Measurements from ENCODE around the gene CFAP141.
"Not testable (repeated sequence)": the region's sequence is repeated elsewhere in the genome, so short reads cannot be mapped to it uniquely, and the experiment has no call there.

The CFAP141 gene

GRCh38 chr1:154212083-154212482, 6.0 kb upstream of the CFAP141 start:
- Histone ChIP-seq H3K27me3 (ENCODE audit: insufficient read depth, poor library complexity, severe bottlenecking) (no peaks in the 10 kb centered on the region), H3K4me1 (ENCODE audit: insufficient read depth, poor library complexity, severe bottlenecking) (peaks cover 12% of the 10 kb centered on the region), H3K9me3 (ENCODE audit: severe bottlenecking) (no peaks in the 10 kb centered on the region), H3K27ac (ENCODE audit: poor library complexity, severe bottlenecking) (no peak overlapping the region), H3K4me3 (ENCODE audit: severe bottlenecking) (no peak overlapping the region), H3K36me3 (ENCODE audit: low read depth) (peaks cover 86% of the 10 kb centered on the region)
- ATAC-seq (ENCODE audit: low read depth) = no peak
- no peak for DNase-seq (ENCODE audit: low spot score)
- TF ChIP-seq, protein P1, sequence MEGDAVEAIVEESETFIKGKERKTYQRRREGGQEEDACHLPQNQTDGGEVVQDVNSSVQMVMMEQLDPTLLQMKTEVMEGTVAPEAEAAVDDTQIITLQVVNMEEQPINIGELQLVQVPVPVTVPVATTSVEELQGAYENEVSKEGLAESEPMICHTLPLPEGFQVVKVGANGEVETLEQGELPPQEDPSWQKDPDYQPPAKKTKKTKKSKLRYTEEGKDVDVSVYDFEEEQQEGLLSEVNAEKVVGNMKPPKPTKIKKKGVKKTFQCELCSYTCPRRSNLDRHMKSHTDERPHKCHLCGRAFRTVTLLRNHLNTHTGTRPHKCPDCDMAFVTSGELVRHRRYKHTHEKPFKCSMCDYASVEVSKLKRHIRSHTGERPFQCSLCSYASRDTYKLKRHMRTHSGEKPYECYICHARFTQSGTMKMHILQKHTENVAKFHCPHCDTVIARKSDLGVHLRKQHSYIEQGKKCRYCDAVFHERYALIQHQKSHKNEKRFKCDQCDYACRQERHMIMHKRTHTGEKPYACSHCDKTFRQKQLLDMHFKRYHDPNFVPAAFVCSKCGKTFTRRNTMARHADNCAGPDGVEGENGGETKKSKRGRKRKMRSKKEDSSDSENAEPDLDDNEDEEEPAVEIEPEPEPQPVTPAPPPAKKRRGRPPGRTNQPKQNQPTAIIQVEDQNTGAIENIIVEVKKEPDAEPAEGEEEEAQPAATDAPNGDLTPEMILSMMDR (IDR thresholded peaks at IDR 0.05; ENCODE audit: poor library complexity, severe bottlenecking) = no peak

DNA sequence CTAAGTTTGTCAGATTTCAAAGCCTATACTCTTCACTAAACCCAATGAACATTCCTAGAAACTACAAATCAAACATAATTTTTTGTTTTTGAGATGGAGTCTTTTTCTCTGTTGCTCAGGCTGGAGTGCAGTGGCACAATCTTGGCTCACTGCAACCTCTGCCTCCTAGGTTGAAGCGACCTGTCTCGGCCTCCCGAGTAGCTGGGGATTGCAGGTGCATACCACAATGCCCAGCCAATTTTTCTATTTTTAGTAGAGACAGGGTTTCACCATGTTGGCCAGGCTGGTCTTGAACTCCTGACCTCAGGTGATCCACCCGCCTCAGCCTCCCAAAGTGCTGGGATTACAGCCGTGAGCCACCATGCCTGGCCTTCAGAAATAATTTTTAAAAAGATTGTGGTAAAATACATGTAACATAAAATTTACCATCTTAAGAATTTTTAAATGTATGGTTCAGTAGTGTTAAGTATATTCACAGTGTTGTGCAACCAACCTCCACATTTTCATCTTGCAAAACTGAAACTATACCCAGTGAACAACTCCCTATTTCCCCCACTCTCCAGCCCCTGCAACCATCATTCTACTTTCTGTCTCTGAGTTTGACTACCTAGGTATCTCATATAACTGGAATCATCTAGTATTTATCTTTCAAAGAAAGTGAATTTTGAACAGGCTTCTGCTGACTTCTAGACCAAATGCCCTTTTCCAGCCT, 2.7 kb upstream of the CFAP141 start:
- H3K36me3 ChIP-seq (ENCODE audit: low read depth) = peaks cover 72% of the 10 kb centered on the region
- H3K9me3 ChIP-seq (ENCODE audit: severe bottlenecking) = no peaks in the 10 kb centered on the region
- ATAC-seq (ENCODE audit: low read depth) (no peak), DNase-seq (ENCODE audit: low spot score) (no peak)
- peaks cover 6% of the 10 kb centered on the region for H3K4me1 ChIP-seq (ENCODE audit: insufficient read depth, poor library complexity, severe bottlenecking)
- no peaks in the 10 kb centered on the region for H3K27me3 ChIP-seq (ENCODE audit: insufficient read depth, poor library complexity, severe bottlenecking)
- no peak overlapping the region for H3K27ac ChIP-seq (ENCODE audit: poor library complexity, severe bottlenecking)
- TF ChIP-seq, protein P1 (IDR thresholded peaks at IDR 0.05; ENCODE audit: poor library complexity, severe bottlenecking) = no peak
- no peak overlapping the region for H3K4me3 ChIP-seq (ENCODE audit: severe bottlenecking)

DNA sequence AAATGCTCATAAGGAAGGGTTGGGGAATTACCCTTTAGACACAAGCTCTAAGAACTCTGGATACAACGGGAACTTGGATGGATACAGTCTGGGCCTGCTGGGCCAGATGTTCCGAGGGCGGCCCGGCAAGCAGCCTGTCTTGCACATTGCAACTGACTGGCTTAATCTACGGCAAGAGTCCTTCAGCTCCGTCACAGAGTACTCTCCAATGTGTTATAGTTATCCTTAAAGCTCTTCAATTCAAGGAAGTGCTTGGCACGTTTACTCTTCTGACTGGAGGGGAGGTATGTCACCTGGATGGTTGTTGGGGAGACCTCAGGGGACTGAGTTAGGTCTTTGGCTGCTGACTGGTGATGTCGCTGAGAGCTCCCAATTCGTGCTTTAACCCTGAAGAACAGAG, 1.1 kb upstream of the CFAP141 start:
- H3K27ac ChIP-seq (ENCODE audit: poor library complexity, severe bottlenecking) = no peak overlapping the region
- no peak for DNase-seq (ENCODE audit: low spot score)
- peaks cover 56% of the 10 kb centered on the region for H3K36me3 ChIP-seq (ENCODE audit: low read depth)

DNA sequence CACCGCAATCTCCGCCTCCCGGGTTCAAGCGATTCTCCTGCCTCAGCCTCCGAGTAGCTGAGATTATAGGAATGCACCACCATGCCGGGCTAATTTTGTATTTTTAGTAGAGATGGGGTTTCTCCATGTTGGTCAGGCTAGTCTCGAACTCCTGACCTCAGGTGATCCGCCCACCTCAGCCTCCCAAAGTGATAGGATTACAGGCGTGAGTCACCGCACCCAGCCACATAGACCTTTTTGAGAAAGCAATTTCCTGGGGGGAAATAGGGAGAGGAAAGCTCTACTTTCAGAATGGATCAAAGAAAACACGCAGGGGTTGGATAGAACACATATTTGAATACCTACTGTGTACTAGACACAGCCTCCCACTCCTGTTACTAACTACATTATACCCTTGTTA, 355 bp downstream of the CFAP141 start:
- DNase-seq (ENCODE audit: low spot score); H3K9me3 ChIP-seq (ENCODE audit: severe bottlenecking); H3K4me1 ChIP-seq (ENCODE audit: insufficient read depth, poor library complexity, severe bottlenecking); H3K4me3 ChIP-seq (ENCODE audit: severe bottlenecking); H3K27ac ChIP-seq (ENCODE audit: poor library complexity, severe bottlenecking); H3K27me3 ChIP-seq (ENCODE audit: insufficient read depth, poor library complexity, severe bottlenecking): not testable (repeated sequence)
- peak; percentile 35; the same call in 2 of the 3 replicates for ATAC-seq (ENCODE audit: low read depth)
- peaks cover 43% of the 10 kb centered on the region for H3K36me3 ChIP-seq (ENCODE audit: low read depth)

More for the DNA sequence above, 1.1 kb upstream of the CFAP141 start:
- ATAC-seq (ENCODE audit: low read depth) = no peak
- H3K9me3 ChIP-seq (ENCODE audit: severe bottlenecking) = no peaks in the 10 kb centered on the region
- H3K4me1 ChIP-seq (ENCODE audit: insufficient read depth, poor library complexity, severe bottlenecking) = no peaks in the 10 kb centered on the region
- TF ChIP-seq, protein P1 (IDR thresholded peaks at IDR 0.05; ENCODE audit: poor library complexity, severe bottlenecking) = no peak
- no peaks in the 10 kb centered on the region for H3K27me3 ChIP-seq (ENCODE audit: insufficient read depth, poor library complexity, severe bottlenecking)
- H3K4me3 ChIP-seq (ENCODE audit: severe bottlenecking) = no peak overlapping the region

DNA sequence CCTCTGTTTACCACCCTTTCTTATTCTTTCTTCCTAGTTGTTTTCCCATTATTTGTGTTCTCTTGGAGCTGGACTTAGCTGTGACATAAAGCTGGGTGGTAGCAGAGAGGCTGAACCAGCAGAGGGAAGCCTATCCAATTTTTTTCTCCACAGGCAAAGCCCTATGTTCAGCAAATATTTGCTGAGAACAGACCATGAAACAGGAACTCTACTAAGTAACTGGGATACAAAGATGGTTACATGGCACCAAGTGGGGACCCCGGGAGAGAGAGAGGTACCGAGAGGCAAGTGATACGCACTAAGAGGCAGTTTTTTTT, 6.6 kb downstream of the CFAP141 start:
- Histone ChIP-seq H3K27me3 (ENCODE audit: insufficient read depth, poor library complexity, severe bottlenecking) (no peaks in the 10 kb centered on the region), H3K9me3 (ENCODE audit: severe bottlenecking) (no peaks in the 10 kb centered on the region), H3K4me3 (ENCODE audit: severe bottlenecking) (no peak overlapping the region), H3K36me3 (ENCODE audit: low read depth) (no peaks in the 10 kb centered on the region), H3K4me1 (ENCODE audit: insufficient read depth, poor library complexity, severe bottlenecking) (peaks cover 5% of the 10 kb centered on the region), H3K27ac (ENCODE audit: poor library complexity, severe bottlenecking) (no peak overlapping the region)
- TF ChIP-seq, protein P1 (IDR thresholded peaks at IDR 0.05; ENCODE audit: poor library complexity, severe bottlenecking) = no peak
- no peak for DNase-seq (ENCODE audit: low spot score)
- ATAC-seq (ENCODE audit: low read depth) = peak; percentile 18; the same call in 1 of the 3 replicates

All from RWPE2 (cell line).